Mononuclear cell (primary cell): ENCODE data around the gene PCDHGA1. TPM values are rescaled to one million over a fixed set of nuclear protein-coding genes. Genes with fewer than 3 reads are reported as not detected.
"Not testable (repeated sequence)": the region's sequence is repeated elsewhere in the genome, so short reads cannot be mapped to it uniquely, and the experiment has no call there.

Experiments
- H3K27me3 ChIP-seq: 2 replicates; pipeline ENCODE4 v1.6.0; 2011; ENCODE audit warnings: low read length, control low read depth; ENCODE audit not compliant: insufficient read depth
- H3K4me1 ChIP-seq: 2 replicates; pipeline ENCODE4 v1.5.1; 2011; ENCODE audit warnings: mild to moderate bottlenecking, low read length, control low read depth; ENCODE audit not compliant: insufficient read depth
- H3K4me3 ChIP-seq: 2 replicates; pipeline ENCODE4 v1.5.1; 2011; ENCODE audit warnings: mild to moderate bottlenecking, low read length, moderate library complexity
- H3K9me3 ChIP-seq: 2 replicates; pipeline ENCODE4 v1.5.1; 2011; ENCODE audit warnings: low read depth, mild to moderate bottlenecking, control low read depth, low read length
- total RNA-seq: library from RNA; depleted of rRNA; stranded (reverse); fragments of >200 nt; gene quantifications from one replicate; pipeline ENCODE4 v1.2.3, GENCODE V29; 2012

PCDHGA1 gene
- total RNA-seq: not detected

- peaks cover 9% of the 10 kb centered on the region for H3K9me3 ChIP-seq
- peaks cover 74% of the 10 kb centered on the region for H3K27me3 ChIP-seq
- H3K4me3 ChIP-seq: no peak within 1 kb of the TSS
Observed at GRCh38 chr5:141330299-141331080, at the start of gene PCDHGA1. TSS of gene PCDHGA1 (plus strand) at chr5:141330514.

DNA sequence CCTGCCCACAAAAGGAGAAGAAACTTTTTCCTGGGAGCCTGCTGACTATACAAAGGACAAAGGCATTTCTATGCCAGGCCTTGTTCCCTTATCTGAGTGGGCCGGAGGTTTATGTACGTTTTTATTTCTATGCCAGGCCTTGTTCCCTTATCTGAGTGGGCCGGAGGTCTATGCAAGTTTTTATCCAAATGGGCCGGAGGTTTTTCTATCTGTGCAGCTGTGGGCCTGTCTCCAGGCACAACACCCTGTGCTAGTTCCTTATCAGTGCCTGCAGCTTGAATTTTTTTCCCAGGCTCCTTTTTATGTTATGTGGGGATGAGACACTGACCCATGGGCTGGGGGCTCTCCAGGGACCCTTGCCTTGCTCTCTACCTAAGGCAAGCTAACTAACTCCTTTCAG is 31.9 kb upstream of the PCDHGA1 start:
- no peak overlapping the region for H3K4me3 ChIP-seq
- H3K4me1 ChIP-seq: no peaks in the 10 kb centered on the region
- no peaks in the 10 kb centered on the region for H3K27me3 ChIP-seq
- peaks cover 54% of the 10 kb centered on the region for H3K9me3 ChIP-seq

More at GRCh38 chr5:141330299-141331080, at the start of gene PCDHGA1:
- no peaks in the 10 kb centered on the region for H3K4me1 ChIP-seq

- no peaks in the 10 kb centered on the region for H3K4me1 ChIP-seq
- no peak within 1 kb of the TSS for H3K4me3 ChIP-seq
- H3K9me3 ChIP-seq: peaks cover 56% of the 10 kb centered on the region
- H3K27me3 ChIP-seq: no peaks in the 10 kb centered on the region
Observed at GRCh38 chr5:141303756-141304155, 26.6 kb upstream of the PCDHGA1 start, which contains the start of gene SLC25A2. TSS of gene SLC25A2 (minus strand) at chr5:141304049. CDS start at chr5:141303865, 184 bp downstream.

DNA sequence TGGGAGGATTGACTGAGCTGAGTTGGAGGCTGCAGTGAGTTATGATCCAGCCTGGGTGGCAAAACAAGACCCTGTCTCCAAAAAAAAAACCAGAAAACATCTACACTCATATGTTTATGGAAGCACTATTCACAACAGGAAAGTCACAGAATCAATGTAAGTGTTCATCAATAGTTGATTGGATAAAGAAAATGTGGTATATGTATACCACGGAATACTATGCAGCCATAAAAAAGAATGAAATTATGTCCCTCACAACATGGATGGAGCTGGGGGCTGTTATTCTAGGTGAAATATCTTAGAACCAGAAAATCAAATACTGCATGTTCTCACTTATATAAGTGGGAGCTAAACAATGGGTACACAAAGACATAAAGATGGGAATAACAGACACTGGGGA is 23.7 kb upstream of the PCDHGA1 start:
- Histone ChIP-seq H3K4me1 (no peaks in the 10 kb centered on the region), H3K4me3 (no peak overlapping the region), H3K27me3 (no peaks in the 10 kb centered on the region), H3K9me3 (peaks cover 58% of the 10 kb centered on the region)

- H3K9me3 ChIP-seq: peaks cover 82% of the 10 kb centered on the region
- H3K4me3 ChIP-seq: no peak overlapping the region
- no peaks in the 10 kb centered on the region for H3K27me3 ChIP-seq
- H3K4me1 ChIP-seq: no peaks in the 10 kb centered on the region
Observed at GRCh38 chr5:141313711-141314110, 16.6 kb upstream of the PCDHGA1 start.

GRCh38 chr5:141316963-141317362 is 13.4 kb upstream of the PCDHGA1 start:
- H3K4me1 ChIP-seq: peaks cover 11% of the 10 kb centered on the region
- peaks cover 73% of the 10 kb centered on the region for H3K9me3 ChIP-seq
- not testable (repeated sequence) for H3K27me3 ChIP-seq, H3K4me3 ChIP-seq

- Histone ChIP-seq H3K9me3 (peaks cover 59% of the 10 kb centered on the region), H3K4me3 (no peak overlapping the region), H3K4me1 (peaks cover 11% of the 10 kb centered on the region), H3K27me3 (no peaks in the 10 kb centered on the region)
Observed at GRCh38 chr5:141319202-141319601, 11.1 kb upstream of the PCDHGA1 start.

GRCh38 chr5:141319699-141320098 is 10.6 kb upstream of the PCDHGA1 start:
- H3K4me3 ChIP-seq: no peak overlapping the region
- H3K9me3 ChIP-seq: peaks cover 54% of the 10 kb centered on the region
- H3K4me1 ChIP-seq: peaks cover 11% of the 10 kb centered on the region
- H3K27me3 ChIP-seq: peaks cover 5% of the 10 kb centered on the region

DNA sequence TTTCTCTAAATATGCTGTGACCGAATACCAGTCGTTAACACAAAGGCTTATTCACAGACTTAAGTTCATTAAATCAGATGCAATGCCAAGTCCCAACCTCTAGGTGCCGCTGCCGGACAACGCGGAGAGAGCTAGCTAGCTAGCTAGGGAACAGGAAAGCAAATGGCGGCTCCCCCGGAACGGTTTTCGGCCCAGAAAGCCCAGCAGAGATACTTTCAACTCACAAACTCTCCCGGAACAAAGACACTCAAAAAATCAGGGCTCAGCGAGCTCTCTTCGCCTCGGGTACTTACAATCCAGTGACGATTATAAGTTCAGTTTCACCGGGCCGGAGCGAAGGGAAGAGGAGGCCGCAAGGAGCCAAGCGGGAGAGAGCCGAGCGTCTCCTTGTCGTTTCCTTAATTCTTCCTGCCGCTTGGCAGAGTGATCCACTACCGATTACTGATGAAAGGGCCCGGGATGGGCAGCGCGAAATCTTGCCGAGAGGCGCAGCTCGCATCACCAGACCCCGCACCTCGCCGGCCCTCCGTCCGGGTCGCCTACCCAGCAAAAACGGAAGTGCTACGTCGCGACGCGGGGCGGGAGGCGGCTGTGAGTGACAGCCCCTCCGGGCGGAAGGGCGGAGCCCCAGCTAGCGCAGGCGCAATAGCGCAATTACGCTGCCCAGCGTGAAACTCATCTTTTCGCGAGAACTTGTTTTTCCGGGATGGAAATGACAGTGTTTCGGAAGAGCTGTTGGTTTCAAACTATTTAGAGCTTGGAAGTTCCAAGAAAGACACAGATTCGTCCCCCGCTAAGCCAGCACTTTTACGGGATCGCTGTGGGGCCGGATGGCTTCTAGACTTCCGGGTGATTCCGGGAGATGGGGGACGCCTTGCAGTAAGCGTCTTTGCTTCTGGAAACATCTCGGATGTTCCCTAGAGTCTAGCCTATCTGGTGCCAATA is 9.8 kb upstream of the PCDHGA1 start, which contains the start of gene TAF7:
Gene TAF7, minus strand, starts transcription at position 560 of the 945 bp plus-strand sequence. CDS start 740 bp downstream, outside the sequence.
- H3K9me3 ChIP-seq: peaks cover 46% of the 10 kb centered on the region
- H3K4me1 ChIP-seq: peaks cover 11% of the 10 kb centered on the region
- peak within 1 kb of the TSS; percentile 77 for H3K4me3 ChIP-seq
- H3K27me3 ChIP-seq: peaks cover 6% of the 10 kb centered on the region

GRCh38 chr5:141322261-141322660 is 8.1 kb upstream of the PCDHGA1 start:
- Histone ChIP-seq H3K9me3 (peaks cover 32% of the 10 kb centered on the region), H3K27me3 (peaks cover 16% of the 10 kb centered on the region), H3K4me3 (no peak overlapping the region), H3K4me1 (peaks cover 11% of the 10 kb centered on the region)

GRCh38 chr5:141326088-141326854 is 4.0 kb upstream of the PCDHGA1 start:
- H3K27me3 ChIP-seq: peaks cover 46% of the 10 kb centered on the region
- peak overlapping the region; percentile 23 for H3K4me3 ChIP-seq
- peaks cover 18% of the 10 kb centered on the region for H3K9me3 ChIP-seq
- H3K4me1 ChIP-seq: peaks cover under 1% of the 10 kb centered on the region

GRCh38 chr5:141328231-141328630 is 2.1 kb upstream of the PCDHGA1 start:
- Histone ChIP-seq H3K27me3 (peaks cover 59% of the 10 kb centered on the region), H3K4me3 (no peak overlapping the region), H3K4me1 (no peaks in the 10 kb centered on the region), H3K9me3 (peaks cover 9% of the 10 kb centered on the region)

GRCh38 chr5:141332571-141332970 is 2.3 kb downstream of the PCDHGA1 start:
- Histone ChIP-seq H3K27me3 (peaks cover 84% of the 10 kb centered on the region), H3K9me3 (peaks cover 26% of the 10 kb centered on the region)
- H3K4me1 ChIP-seq, H3K4me3 ChIP-seq: not testable (repeated sequence)

GRCh38 chr5:141338538-141339306 is 8.4 kb downstream of the PCDHGA1 start, which contains the start of gene PCDHGA2:
TSS of gene PCDHGA2 (plus strand) at chr5:141338760.
- Histone ChIP-seq H3K9me3 (peaks cover 17% of the 10 kb centered on the region), H3K27me3 (peaks cover 86% of the 10 kb centered on the region), H3K4me3 (no peak within 1 kb of the TSS), H3K4me1 (no peaks in the 10 kb centered on the region)
